Activated naive CD4-positive, alpha-beta T cell treated with anti-CD3 and anti-CD28 coated beads, Interleukin-2, amount 10 ng/mL, durations not matched to agents 7 days and 5 days (primary cell): ENCODE data around the gene FKBP5.

Experiments used
- CTCF ChIA-PET: fragments of 350-600 bp; sonication (Branson Sonifier 250); formaldehyde crosslinking; loops from one replicate; lab custom pipeline; 2021; ENCODE audit warnings: antibody characterized with exemption; lab: Charles Lee
- DNase-seq: peaks from one replicate; pipeline ENCODE4 v3.0.0-alpha.2; 2020
- H3K27ac Mint-ChIP-seq: one replicate; pipeline ENCODE4 v1.8.0; 2021; ENCODE audit warnings: mild to moderate bottlenecking, moderate library complexity, mixed read lengths
- H3K27me3 Mint-ChIP-seq: one replicate; pipeline ENCODE4 v1.8.0; 2021; ENCODE audit warnings: mild to moderate bottlenecking, mixed read lengths
- H3K36me3 Mint-ChIP-seq: one replicate; pipeline ENCODE4 v1.8.0; 2021; ENCODE audit warnings: mixed read lengths
- H3K4me1 Mint-ChIP-seq: one replicate; pipeline ENCODE4 v1.8.0; 2021; ENCODE audit warnings: mixed read lengths
- H3K4me3 Mint-ChIP-seq: one replicate; pipeline ENCODE4 v1.8.0; 2021; ENCODE audit warnings: mild to moderate bottlenecking, moderate library complexity, mixed read lengths
- H3K9me3 Mint-ChIP-seq: one replicate; pipeline ENCODE4 v1.8.0; 2021; ENCODE audit warnings: mixed read lengths

The FKBP5 gene

GRCh38 chr6:35532126-35532525 lies 156.6 kb downstream of the FKBP5 start:
- DNase-seq = no peak
- Mint-ChIP-seq H3K36me3 (no peaks in the 10 kb centered on the region), H3K4me3 (no peak overlapping the region), H3K27me3 (peaks cover 55% of the 10 kb centered on the region), H3K4me1 (peaks cover 4% of the 10 kb centered on the region), H3K27ac (no peak overlapping the region), H3K9me3 (no peaks in the 10 kb centered on the region)
- CTCF ChIA-PET = interaction anchor here (1.5 kb wide), 1 partner anchor 9 kb away, joined by 7 read pairs; no protein-coding TSS in a partner anchor

GRCh38 chr6:35524380-35525020 lies 164.2 kb downstream of the FKBP5 start:
- no peaks in the 10 kb centered on the region for H3K36me3 Mint-ChIP-seq
- H3K27ac Mint-ChIP-seq = no peak overlapping the region
- H3K4me3 Mint-ChIP-seq = no peak overlapping the region
- H3K9me3 Mint-ChIP-seq = no peaks in the 10 kb centered on the region
- peaks cover 19% of the 10 kb centered on the region for H3K4me1 Mint-ChIP-seq
- H3K27me3 Mint-ChIP-seq = peaks cover 40% of the 10 kb centered on the region
- CTCF ChIA-PET = interaction anchor here (0.6 to 6.5 kb wide), 11 partner anchors 16 to 241 kb away, joined by 3 to 74 read pairs (median 4); partner anchors contain the start of gene ARMC12
- no peak for DNase-seq
